Cardiac muscle cell (in vitro differentiated cells and primary cell): Measurements from ENCODE around the gene PCDH9. TPM values are rescaled to one million over a fixed set of nuclear protein-coding genes. Genes with fewer than 3 reads are reported as not detected.

ENCODE experiments used
- DNase-seq, 2 donors: peaks; one replicate each; pipeline versions ENCODE4 v3.0.0 to v3.0.0-alpha.2; 2010 to 2017; ENCODE audit warnings: low read depth in 1 of 2, low spot score in 1 of 2
- H3K27ac ChIP-seq: fragments of 200-600 bp; sonication (generic); 2 replicates; pipeline ENCODE4 v1.5.1; 2016
- H3K27me3 ChIP-seq: fragments of 200-600 bp; sonication (generic); 2 replicates; pipeline ENCODE4 v1.6.0; 2016; ENCODE audit warnings: control low read depth
- H3K36me3 ChIP-seq: fragments of 200-600 bp; sonication (generic); 2 replicates; pipeline ENCODE4 v1.5.1; 2016; ENCODE audit warnings: control low read depth
- H3K4me1 ChIP-seq: fragments of 200-600 bp; sonication (generic); 2 replicates; pipeline ENCODE4 v1.8.1; 2017; ENCODE audit warnings: low read depth, mild to moderate bottlenecking, mixed run types
- H3K4me3 ChIP-seq: fragments of 200-600 bp; sonication (generic); 2 replicates; pipeline ENCODE4 v1.5.1; 2016; ENCODE audit warnings: mild to moderate bottlenecking
- H3K9me3 ChIP-seq: fragments of 200-600 bp; sonication (generic); 2 replicates; pipeline ENCODE4 v1.5.1; 2017; ENCODE audit warnings: low read depth, mild to moderate bottlenecking, control low read depth
- polyA plus RNA-seq: library from polyadenylated mRNA; unstranded; fragments of >200 nt; fragmentation: Nextera tagmentation; extraction: Ambion mirVana; gene quantifications from 2 replicates; pipeline ENCODE4 v1.2.1, GENCODE V29; 2016
- total RNA-seq: library from RNA; depleted of rRNA; stranded (reverse); fragments of >200 nt; gene quantifications from 2 replicates; pipeline ENCODE4 v1.2.3, GENCODE V29; 2016
- TF ChIP-seq, protein P1 (sequence below): IDR thresholded peaks from 2 replicates; pipeline ENCODE4 v1.5.1; 2012; ENCODE audit warnings: low read depth, mild to moderate bottlenecking, low read length

The PCDH9 gene
- total and polyA plus RNA-seq, 2 experiments from 2014 or later: 1.6 to 2.3 TPM

DNA sequence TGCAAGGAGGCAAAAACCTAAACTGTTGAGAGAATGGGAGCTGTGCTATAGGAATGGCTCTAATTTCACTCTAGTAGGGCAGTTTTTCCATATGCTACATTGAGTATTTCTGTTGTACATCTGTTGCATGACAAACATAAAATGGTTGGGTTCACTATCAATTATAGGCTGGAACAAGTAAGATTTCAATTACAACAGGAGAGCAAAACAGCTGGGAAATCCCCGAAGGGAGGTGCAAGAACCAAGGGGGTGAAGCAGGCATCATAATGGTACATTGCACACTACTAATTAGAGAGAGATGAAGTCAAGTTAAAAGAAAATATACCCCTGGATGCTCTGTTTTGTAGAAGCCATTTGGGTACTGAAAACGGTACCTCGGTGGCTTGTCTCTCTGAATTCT lies 389.5 kb downstream of the PCDH9 start:
- TF ChIP-seq, protein P1, sequence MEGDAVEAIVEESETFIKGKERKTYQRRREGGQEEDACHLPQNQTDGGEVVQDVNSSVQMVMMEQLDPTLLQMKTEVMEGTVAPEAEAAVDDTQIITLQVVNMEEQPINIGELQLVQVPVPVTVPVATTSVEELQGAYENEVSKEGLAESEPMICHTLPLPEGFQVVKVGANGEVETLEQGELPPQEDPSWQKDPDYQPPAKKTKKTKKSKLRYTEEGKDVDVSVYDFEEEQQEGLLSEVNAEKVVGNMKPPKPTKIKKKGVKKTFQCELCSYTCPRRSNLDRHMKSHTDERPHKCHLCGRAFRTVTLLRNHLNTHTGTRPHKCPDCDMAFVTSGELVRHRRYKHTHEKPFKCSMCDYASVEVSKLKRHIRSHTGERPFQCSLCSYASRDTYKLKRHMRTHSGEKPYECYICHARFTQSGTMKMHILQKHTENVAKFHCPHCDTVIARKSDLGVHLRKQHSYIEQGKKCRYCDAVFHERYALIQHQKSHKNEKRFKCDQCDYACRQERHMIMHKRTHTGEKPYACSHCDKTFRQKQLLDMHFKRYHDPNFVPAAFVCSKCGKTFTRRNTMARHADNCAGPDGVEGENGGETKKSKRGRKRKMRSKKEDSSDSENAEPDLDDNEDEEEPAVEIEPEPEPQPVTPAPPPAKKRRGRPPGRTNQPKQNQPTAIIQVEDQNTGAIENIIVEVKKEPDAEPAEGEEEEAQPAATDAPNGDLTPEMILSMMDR: no peak
- no peaks in the 10 kb centered on the region for H3K9me3 ChIP-seq

DNA sequence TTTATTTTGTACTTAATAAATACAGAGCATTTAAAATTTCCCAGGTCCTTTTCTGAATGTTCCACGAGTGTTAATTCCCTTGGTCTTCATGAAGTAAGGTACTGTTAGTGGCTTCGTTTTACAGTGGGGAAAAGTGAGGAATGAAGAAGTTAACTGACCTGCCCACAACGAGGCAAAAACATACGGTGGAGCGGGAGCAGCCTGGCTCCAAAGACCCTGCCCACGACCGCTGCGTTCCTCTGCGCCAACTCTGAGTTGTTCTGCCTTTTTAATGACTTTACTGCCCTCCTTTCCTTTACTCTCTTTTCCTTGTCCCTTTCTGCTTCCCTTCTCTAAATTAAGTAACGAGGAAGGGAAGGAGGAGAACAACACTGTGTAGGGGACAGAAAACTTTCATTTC lies 392.9 kb downstream of the PCDH9 start:
- H3K27me3 ChIP-seq: no peaks in the 10 kb centered on the region
- no peak for DNase-seq
- H3K4me3 ChIP-seq: no peak overlapping the region
- TF ChIP-seq, protein P1: no peak
- H3K9me3 ChIP-seq: no peaks in the 10 kb centered on the region
- H3K36me3 ChIP-seq: no peaks in the 10 kb centered on the region
- no peak overlapping the region for H3K27ac ChIP-seq
- peaks cover 14% of the 10 kb centered on the region for H3K4me1 ChIP-seq

More for the DNA sequence above, 389.5 kb downstream of the PCDH9 start:
- Histone ChIP-seq H3K36me3 (no peaks in the 10 kb centered on the region), H3K27ac (no peak overlapping the region), H3K4me3 (no peak overlapping the region), H3K27me3 (no peaks in the 10 kb centered on the region), H3K4me1 (peaks cover 4% of the 10 kb centered on the region)
- DNase-seq: no peak

DNA sequence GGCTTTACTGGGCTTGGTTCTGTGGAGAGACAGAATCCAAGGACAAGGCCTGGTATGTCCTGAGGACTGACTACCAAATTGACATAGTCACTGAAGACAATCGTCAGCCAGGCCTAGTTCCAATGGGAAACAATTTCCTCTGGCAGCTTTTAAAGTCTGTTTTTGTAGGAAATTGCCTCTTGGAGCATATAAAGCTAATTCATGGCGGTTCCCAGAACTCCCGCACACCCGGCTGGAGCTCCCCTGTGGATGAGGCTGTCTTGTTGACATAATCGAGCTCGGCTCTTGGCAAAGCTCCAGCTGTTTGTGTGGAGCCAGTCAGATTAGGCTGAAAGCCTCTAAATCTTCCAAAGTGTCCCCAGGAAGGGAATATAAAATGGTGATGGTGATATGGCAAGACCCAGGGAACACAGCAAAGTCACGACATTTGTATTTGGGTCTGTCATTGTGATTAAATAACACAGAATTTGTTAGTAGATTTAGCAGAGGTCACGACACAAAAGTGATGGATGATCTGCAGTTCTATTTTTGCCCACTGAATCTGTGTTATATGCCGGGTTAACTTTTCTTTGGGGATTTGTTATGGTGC lies 395.0 kb downstream of the PCDH9 start:
- H3K27me3 ChIP-seq: no peaks in the 10 kb centered on the region

DNA sequence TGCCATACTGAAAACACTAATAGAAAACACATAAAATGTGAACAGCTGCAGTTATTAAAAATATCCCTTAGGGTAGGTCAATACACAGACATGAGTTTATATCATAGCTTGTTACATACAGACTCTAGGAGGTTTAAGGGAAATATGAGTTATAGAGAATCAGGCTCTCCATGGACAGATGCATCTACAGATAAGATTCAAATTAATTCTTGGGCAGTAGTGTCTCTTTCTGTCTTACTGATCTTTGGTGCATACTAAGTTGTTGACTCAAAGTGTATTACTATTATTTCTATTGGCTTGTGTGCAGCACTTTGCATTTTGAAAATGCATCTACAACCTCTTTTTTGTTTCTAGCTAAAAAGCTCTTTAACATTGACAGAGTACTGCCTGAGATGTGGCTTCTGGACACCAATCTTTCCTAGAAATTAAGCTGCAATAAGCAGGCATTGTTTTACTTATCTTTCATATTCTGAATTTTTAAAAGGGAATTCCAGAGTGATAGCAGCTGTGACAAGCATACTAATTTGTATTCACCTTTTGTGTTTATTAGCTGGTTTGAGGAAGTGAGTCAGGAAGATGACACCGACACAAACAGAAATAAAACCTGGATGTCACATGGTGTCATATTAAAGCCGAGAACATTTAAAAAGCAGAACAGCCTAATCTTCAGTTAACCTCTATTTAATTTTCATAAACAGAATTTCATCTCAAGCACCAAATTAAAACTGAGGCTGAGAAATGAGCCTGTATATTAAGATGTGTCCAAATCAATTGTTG lies 399.0 kb downstream of the PCDH9 start:
- H3K4me3 ChIP-seq: no peak overlapping the region
- peaks cover 14% of the 10 kb centered on the region for H3K4me1 ChIP-seq
- no peaks in the 10 kb centered on the region for H3K9me3 ChIP-seq
- no peaks in the 10 kb centered on the region for H3K36me3 ChIP-seq
- H3K27ac ChIP-seq: no peak overlapping the region
- DNase-seq: no peak
- TF ChIP-seq, protein P1: no peak
- no peaks in the 10 kb centered on the region for H3K27me3 ChIP-seq

More for the DNA sequence above, 395.0 kb downstream of the PCDH9 start:
- Histone ChIP-seq H3K9me3 (no peaks in the 10 kb centered on the region), H3K4me3 (no peak overlapping the region), H3K27ac (peak overlapping the region; percentile 38), H3K36me3 (no peaks in the 10 kb centered on the region), H3K4me1 (peaks cover 14% of the 10 kb centered on the region)
- DNase-seq: peak; percentile 60 to 67
- TF ChIP-seq, protein P1: no peak

DNA sequence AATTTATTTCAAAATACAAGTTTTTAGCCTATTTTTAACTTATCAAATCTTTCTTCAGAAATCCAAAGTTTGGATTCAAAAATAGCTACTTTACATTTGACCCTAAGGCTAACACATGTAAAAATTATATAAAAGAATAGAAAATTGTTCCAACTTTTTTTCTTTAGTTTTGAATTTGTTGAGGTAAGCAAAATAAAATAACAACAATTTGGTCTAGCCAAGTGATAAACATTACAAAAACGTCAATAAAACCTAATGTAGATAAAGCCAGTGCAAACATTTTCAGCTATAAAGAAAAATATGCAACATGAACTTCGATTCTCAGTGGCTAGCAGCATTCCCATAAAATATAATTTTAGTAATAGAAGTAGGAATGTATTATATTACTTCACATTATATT lies 400.3 kb downstream of the PCDH9 start:
- Histone ChIP-seq H3K27me3 (no peaks in the 10 kb centered on the region), H3K4me3 (no peak overlapping the region), H3K9me3 (no peaks in the 10 kb centered on the region), H3K27ac (no peak overlapping the region), H3K4me1 (peaks cover 1% of the 10 kb centered on the region), H3K36me3 (no peaks in the 10 kb centered on the region)
- TF ChIP-seq, protein P1: no peak
- no peak for DNase-seq
